Tibial artery (tissue), 4 donors: ENCODE data around the gene FICD.

ENCODE experiments used
- DNase-seq, 2 donors: peaks; one replicate each; pipeline ENCODE4 v3.0.0-alpha.2; 2019
- H3K27ac ChIP-seq, 2 donors: fragments of 200-600 bp; sonication (generic) in 1 of 2; 1 replicate in 1 of 2; 2 replicates in 1 of 2; pipeline ENCODE4 v1.5.1; 2018 to 2019; ENCODE audit warnings: mild to moderate bottlenecking in 1 of 2
- H3K27me3 ChIP-seq, 2 donors: fragments of 200-600 bp; sonication (generic) in 1 of 2; one replicate each; pipeline versions ENCODE4 v1.5.1 to v1.6.0; 2016 to 2019
- H3K36me3 ChIP-seq, 3 donors: fragments of 200-600 bp; sonication (generic) in 2 of 3; one replicate each; pipeline ENCODE4 v1.5.1; 2016 to 2019; ENCODE audit warnings: mild to moderate bottlenecking in 2 of 3
- H3K4me1 ChIP-seq, 4 donors: fragments of 200-600 bp; sonication (generic) in 2 of 4; 1 replicate in 3 of 4; 2 replicates in 1 of 4; pipeline ENCODE4 v1.5.1; 2016 to 2019
- H3K4me3 ChIP-seq, 2 donors: fragments of 200-600 bp; sonication (generic) in 1 of 2; 1 replicate in 1 of 2; 2 replicates in 1 of 2; pipeline ENCODE4 v1.5.1; 2018 to 2019; ENCODE audit warnings: mild to moderate bottlenecking in 2 of 2
- H3K9me3 ChIP-seq, 3 donors: fragments of 200-600 bp; sonication (generic) in 1 of 3; one replicate each; pipeline ENCODE4 v1.5.1; 2016 to 2019
- CTCF ChIP-seq, 2 experiments: fragments of 200-600 bp in 1 of 2; fragments of 450-650 bp in 1 of 2; IDR thresholded peaks; one replicate each; pipeline ENCODE4 v1.5.1; 2017 to 2019; ENCODE audit warnings: antibody characterized with exemption in 2 of 2, mild to moderate bottlenecking in 1 of 2, moderate library complexity in 1 of 2
- intact Hi-C: fragments of 100-400 bp; cut with DNase I; formaldehyde crosslinking; loops from one replicate; pipeline ENCODE4 v1.15.0; 2023; ENCODE audit warnings: low total_unique reads

Gene FICD

GRCh38 chr12:108567406-108568337 is 52.6 kb downstream of the FICD start:
- intact Hi-C loops, result loop anchor here (5.0 to 10.0 kb wide), 3 partner anchors 50 to 387 kb away; no protein-coding TSS in a partner anchor
- peaks cover 35 to 64% (median 62%) of the 10 kb centered on the region in 3 donors for H3K36me3 ChIP-seq
- H3K4me3 ChIP-seq, result no peak overlapping the region
- no peaks in the 10 kb centered on the region for H3K9me3 ChIP-seq
- no peaks in the 10 kb centered on the region for H3K27me3 ChIP-seq
- peaks cover 0 to 23% (median 15%) of the 10 kb centered on the region in 4 donors for H3K4me1 ChIP-seq
- H3K27ac ChIP-seq, result no peak overlapping the region
- DNase-seq, result peak; percentile 21 to 51
- TF ChIP-seq CTCF (IDR thresholded peaks at IDR 0.05), result no peak

DNA sequence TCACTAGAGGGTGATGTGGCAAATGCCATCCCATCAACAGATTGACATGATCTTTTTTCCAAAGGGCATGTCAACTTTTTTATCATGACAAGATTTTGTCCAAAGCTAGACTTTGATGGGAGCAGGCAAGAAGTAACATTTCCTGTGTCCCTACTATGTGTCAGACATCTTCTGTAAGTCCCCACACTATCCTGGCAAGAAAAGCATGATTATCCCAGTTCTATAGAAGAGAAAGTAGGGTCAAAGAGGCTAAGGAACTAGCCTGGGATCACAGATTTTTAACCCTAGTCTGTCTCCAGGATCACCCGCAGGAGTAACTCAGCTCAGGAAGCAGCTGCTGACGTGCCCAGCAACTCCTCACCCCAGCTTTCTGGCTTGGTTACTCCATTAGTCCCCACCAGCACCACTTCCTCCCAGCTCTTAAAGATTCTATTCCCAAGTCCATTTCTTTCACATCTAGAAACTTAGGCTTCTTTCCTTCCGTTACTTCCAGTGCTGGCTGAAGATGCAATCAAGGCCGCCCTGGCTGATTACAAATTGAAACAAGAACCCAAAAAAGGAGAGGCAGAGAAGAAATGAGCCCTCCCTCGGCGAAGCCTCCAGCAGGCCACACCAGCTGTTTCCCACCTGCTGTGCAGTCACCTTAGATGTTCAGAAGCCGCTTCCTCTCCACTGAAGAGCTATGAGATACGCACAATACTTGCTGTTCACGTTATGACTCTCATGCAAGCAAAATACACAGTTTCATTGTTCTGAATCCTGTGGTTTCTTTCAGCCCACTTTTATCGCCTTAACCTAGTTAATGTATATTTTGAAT is 53.5 kb downstream of the FICD start:
- peaks cover 0 to 18% (median 13%) of the 10 kb centered on the region in 4 donors for H3K4me1 ChIP-seq
- intact Hi-C loops, result loop anchor here (5.0 to 10.0 kb wide), 3 partner anchors 49 to 386 kb away; no protein-coding TSS in a partner anchor
- H3K36me3 ChIP-seq, result peaks cover 35 to 64% (median 62%) of the 10 kb centered on the region in 3 donors
- no peaks in the 10 kb centered on the region for H3K27me3 ChIP-seq
- H3K4me3 ChIP-seq, result no peak overlapping the region
- H3K27ac ChIP-seq, result no peak overlapping the region
- peak in 1 of 2 donors; percentile 31 for DNase-seq
- no peak for TF ChIP-seq CTCF (IDR thresholded peaks at IDR 0.05)
- H3K9me3 ChIP-seq, result no peaks in the 10 kb centered on the region
